ENCODE measurements around the gene CDIP1. TPM values are rescaled to one million over a fixed set of nuclear protein-coding genes. Genes with fewer than 3 reads are reported as not detected.

CDIP1 gene
- total RNA-seq, 1 donor from 2014 or later, result 49.4 TPM

DNA sequence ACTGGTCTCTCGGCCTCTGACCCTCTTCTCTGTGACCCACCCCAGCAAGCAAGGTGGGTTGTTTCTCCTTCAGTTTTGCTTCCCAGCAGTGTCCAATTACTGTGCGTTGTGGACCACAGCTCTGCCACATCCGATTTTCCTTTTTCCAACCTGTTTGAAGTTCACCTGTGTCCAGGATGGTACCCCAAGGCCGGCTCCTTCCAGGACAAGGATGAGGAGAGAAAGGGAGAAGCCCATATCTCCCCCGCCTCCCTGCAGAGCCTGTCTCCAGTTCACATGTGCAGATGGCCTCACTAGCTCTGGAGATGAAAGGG lies 77.7 kb downstream of the CDIP1 start:
- Mint-ChIP-seq H3K36me3 (ENCODE audit: low read depth) (peaks cover 32% of the 10 kb centered on the region), H3K27me3 (no peaks in the 10 kb centered on the region), H3K4me3 (no peak overlapping the region), H3K9me3 (no peaks in the 10 kb centered on the region), H3K27ac (no peak overlapping the region), H3K4me1 (peaks cover 11% of the 10 kb centered on the region)
- intact Hi-C loops (cut with micrococcal nuclease), result no loop called here
- no peak for DNase-seq

Other genes with a start within 250 kb of the CDIP1 start
- gene GLIS2, start 222.7 kb downstream of the CDIP1 start, total RNA-seq, result 1.0 and 1.4 TPM in 2 replicates
- 93.5 and 104 TPM in 2 replicates for gene PAM16, start 187.5 kb downstream of the CDIP1 start, total RNA-seq
- gene VASN, start 166.9 kb downstream of the CDIP1 start, total RNA-seq, result 0.16 TPM in 1 of 2 replicates, not detected in the other
- 86.3 and 93.3 TPM in 2 replicates for gene CORO7, start 122.2 kb downstream of the CDIP1 start, total RNA-seq
- 106 and 108 TPM in 2 replicates for gene DNAJA3, start 112.9 kb downstream of the CDIP1 start, total RNA-seq
- 32.2 and 34.5 TPM in 2 replicates for gene NMRAL1, start 64.1 kb downstream of the CDIP1 start, total RNA-seq
- 64.3 and 70.0 TPM in 2 replicates for gene HMOX2, start 62.4 kb downstream of the CDIP1 start, total RNA-seq
- gene C16orf96, start 17.6 kb upstream of the CDIP1 start, total RNA-seq, result not detected in 2 replicates
- 17.2 and 20.5 TPM in 2 replicates for gene UBALD1, start 76.1 kb upstream of the CDIP1 start, total RNA-seq
- 103 and 108 TPM in 2 replicates for gene MGRN1, start 86.1 kb upstream of the CDIP1 start, total RNA-seq
- gene NUDT16L1, start 154.8 kb upstream of the CDIP1 start, total RNA-seq, result 35.4 and 36.1 TPM in 2 replicates
- gene ANKS3, start 195.5 kb upstream of the CDIP1 start, total RNA-seq, result 21.8 and 22.3 TPM in 2 replicates
- not detected in 2 replicates for gene DNAAF8, start 195.8 kb upstream of the CDIP1 start, total RNA-seq
- 15.0 and 16.1 TPM in 2 replicates for gene ZNF500, start 228.4 kb upstream of the CDIP1 start, total RNA-seq
- not detected in 2 replicates for gene SEPTIN12, start 249.6 kb upstream of the CDIP1 start, total RNA-seq

All from activated CD4-positive, alpha-beta T cell treated with anti-CD3 and anti-CD28 coated beads, Interleukin-2, amount 10 ng/mL, durations not matched to agents 24 days and 14 days (primary cell).